RWPE1 (cell line): Measurements from ENCODE around the gene C17orf100.

ENCODE experiments used
- CTCF ChIA-PET: fragments of 350-600 bp; sonication (Branson Sonifier 250); formaldehyde crosslinking; extraction: SDS; loops from one replicate; lab custom pipeline; 2021; lab: Yijun Ruan, JAX
- POLR2A ChIA-PET: fragments of 400-600 bp; formaldehyde crosslinking; extraction: SDS; loops from one replicate; lab custom pipeline; 2020; ENCODE audit warnings: antibody characterized with exemption; ENCODE audit not compliant: low non-redundant PET; lab: Yijun Ruan, JAX
- DNase-seq: peaks from one replicate; pipeline ENCODE4 v3.0.0; 2012; ENCODE audit warnings: low spot score
- H3K27ac ChIP-seq: fragments of 450-650 bp; 2 replicates; pipeline ENCODE4 v1.5.1; 2017
- TF ChIP-seq, protein P1 (sequence below): fragments of 450-650 bp; conservative IDR thresholded peaks from 2 replicates; pipeline ENCODE4 v1.5.1; 2017; ENCODE audit warnings: low read depth, mild to moderate bottlenecking

C17orf100 gene

DNA sequence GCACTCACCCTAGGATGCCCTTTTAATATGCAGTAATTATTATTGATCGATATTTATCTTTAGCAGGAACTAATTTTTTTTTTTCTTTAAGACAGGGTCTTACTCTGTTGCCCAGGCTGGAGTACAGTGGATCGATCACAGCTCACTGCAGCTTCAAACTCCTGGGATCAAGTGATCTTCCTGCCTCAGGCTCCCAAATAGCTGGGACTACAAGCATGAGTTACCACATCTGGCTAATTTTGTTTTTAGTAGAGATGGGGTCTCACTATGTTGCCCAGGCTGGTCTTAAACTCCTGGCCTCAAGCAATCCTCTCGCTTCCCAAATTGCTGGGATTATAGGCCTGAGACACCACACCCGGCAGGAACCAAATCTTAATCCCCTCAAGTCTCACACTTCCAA lies 40.3 kb upstream of the C17orf100 start:
- DNase-seq = no peak
- ChIA-PET POLR2A (no interaction called here), CTCF (interaction anchor here (0.6 kb wide), 1 partner anchor 17 kb away, joined by 3 read pairs; no protein-coding TSS in a partner anchor)
- no peak overlapping the region for H3K27ac ChIP-seq
- TF ChIP-seq, protein P1, sequence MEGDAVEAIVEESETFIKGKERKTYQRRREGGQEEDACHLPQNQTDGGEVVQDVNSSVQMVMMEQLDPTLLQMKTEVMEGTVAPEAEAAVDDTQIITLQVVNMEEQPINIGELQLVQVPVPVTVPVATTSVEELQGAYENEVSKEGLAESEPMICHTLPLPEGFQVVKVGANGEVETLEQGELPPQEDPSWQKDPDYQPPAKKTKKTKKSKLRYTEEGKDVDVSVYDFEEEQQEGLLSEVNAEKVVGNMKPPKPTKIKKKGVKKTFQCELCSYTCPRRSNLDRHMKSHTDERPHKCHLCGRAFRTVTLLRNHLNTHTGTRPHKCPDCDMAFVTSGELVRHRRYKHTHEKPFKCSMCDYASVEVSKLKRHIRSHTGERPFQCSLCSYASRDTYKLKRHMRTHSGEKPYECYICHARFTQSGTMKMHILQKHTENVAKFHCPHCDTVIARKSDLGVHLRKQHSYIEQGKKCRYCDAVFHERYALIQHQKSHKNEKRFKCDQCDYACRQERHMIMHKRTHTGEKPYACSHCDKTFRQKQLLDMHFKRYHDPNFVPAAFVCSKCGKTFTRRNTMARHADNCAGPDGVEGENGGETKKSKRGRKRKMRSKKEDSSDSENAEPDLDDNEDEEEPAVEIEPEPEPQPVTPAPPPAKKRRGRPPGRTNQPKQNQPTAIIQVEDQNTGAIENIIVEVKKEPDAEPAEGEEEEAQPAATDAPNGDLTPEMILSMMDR = no peak

DNA sequence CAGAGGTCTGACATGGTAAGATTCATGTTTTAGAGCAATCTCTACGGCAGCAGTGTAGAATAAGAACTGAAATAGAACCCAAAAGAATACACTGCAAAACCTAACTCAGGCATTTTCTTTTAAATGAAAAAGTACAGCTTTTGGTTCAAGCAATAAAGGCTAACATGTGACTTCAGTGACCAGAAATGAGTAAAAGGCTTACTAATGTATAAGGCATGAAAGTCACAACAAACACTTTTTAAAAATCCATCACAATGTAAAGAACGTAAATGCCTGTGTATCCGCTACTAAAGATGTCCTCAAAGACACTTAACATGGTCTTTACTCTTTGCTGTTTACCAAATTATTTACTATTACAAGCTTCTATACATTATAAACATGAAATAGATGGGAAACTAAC lies 27.6 kb upstream of the C17orf100 start:
- ChIA-PET CTCF (no interaction called here), POLR2A (no interaction called here)
- DNase-seq = no peak
- no peak overlapping the region for H3K27ac ChIP-seq
- TF ChIP-seq, protein P1 = no peak

DNA sequence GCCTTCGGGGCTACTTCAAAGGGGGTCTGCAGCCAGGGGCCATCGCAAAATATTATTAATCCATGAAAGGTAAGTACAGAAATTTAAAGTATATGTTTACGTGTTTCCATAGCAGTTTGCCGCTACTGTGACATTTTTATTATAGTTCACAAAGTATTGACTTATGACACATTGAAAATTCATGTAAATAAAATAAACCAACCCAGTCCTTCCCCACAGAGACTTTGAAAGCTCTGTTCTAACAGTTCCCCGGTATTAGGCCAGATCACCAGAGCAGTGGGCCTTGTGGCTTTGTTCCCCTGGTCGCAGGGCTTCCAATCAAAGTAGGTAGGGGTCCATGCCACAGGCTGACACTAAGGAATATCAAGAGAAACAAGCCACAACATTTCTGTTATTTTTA lies 24.9 kb upstream of the C17orf100 start:
- DNase-seq = no peak
- POLR2A ChIA-PET = no interaction called here
- TF ChIP-seq, protein P1 = no peak
- H3K27ac ChIP-seq = no peak overlapping the region
- CTCF ChIA-PET = no interaction called here

DNA sequence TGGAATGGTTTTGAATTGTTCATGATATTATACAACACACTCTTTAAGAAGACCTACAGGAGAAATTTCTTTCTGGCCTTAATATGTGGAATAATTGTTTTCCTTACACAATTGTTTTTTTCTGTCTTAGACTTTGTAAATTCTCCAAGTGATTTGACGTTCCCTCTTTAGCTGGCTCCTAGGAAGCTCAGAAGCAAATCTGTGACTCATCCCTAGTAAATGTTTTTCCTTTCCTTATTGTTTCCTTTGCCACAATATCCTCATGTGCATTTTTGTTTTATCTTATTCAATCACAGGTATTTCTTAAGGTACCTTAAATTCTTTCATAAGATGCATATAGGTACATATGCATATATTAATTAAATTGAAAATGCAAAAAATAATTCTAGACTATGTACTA lies 24.5 kb upstream of the C17orf100 start:
- DNase-seq = no peak
- H3K27ac ChIP-seq = no peak overlapping the region
- POLR2A ChIA-PET = no interaction called here
- TF ChIP-seq, protein P1 = no peak
- CTCF ChIA-PET = no interaction called here

DNA sequence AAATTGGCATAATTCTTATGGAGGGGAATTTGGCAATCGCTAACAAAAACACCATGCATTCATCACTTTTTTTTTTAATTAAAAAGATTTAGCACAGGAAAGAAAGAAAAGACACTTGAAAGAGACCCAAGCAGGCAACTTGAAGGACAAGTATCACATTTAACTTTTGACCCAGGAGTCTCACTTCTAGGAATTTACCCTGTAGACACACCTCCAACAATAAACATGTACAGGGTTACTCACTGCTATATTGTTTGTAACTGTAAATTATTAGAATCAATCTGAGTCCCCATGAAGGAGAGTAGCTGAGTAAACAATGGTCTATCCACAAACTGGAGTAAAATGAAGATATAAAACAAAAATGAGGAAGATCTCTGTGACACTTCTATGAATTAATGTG lies 21.2 kb upstream of the C17orf100 start:
- H3K27ac ChIP-seq = no peak overlapping the region
- no peak for DNase-seq
- ChIA-PET POLR2A (no interaction called here), CTCF (no interaction called here)
- TF ChIP-seq, protein P1 = no peak

DNA sequence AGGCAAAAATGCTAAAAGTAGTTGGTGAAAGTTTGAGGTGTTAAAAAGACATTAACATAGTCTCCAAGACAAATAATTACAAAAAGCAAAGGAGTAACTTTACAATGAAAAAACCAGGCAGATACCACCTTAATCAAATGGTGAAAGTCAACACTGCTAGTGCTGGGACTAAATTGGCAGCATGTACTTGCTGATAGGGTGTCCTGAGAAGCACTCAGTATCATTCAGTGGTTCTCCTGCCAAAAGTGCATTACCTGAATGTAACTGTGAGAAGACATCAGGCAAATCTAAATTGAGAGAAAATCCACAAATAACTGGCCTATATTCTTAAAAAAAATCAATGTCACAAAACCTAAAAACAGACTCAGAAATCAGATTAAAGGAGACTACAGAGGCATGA lies 19.0 kb upstream of the C17orf100 start:
- H3K27ac ChIP-seq = no peak overlapping the region
- CTCF ChIA-PET = no interaction called here
- DNase-seq = no peak
- POLR2A ChIA-PET = no interaction called here
- TF ChIP-seq, protein P1 = no peak

DNA sequence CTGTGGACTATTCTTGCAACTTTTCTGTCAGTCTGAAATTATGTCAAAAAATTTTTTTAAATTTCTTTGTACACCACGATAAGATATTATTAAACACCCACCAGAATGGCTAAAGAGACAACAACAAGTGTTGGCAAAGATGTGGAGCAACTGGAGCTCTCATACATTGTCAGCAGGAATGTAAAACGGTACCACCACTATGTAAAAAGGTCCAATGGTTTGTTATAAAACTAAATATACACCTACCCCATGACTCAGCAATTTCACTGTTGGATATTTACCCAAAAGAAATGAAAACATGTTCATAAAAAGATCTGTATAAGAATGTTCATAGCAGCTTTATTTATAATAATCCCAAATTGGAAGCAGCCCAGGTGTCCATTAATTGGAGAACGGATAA lies 18.3 kb upstream of the C17orf100 start:
- H3K27ac ChIP-seq = no peak overlapping the region
- ChIA-PET CTCF (no interaction called here), POLR2A (no interaction called here)
- TF ChIP-seq, protein P1 = no peak
- DNase-seq = no peak
